ENCODE results near the gene MUC4.

The MUC4 gene

DNA sequence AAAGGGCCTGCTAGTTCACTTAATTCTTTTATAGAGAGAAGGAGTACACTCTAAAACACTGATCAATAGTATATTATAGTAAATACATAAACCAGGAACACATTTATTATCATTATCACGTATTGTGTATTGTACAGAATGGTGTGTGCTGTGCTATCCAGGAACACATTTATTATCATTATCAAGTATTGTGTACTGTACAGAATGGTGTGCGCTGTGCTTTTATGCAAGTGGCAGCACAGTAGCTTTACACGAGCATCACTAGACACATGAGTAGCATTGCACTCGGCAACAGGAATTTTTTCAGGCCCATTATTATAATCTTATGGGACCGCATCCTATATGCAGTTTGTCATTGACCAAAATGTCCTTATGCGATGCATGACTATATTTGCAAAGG lies 111.9 kb downstream of the MUC4 start:
- no peak for DNase-seq (ENCODE audit: low read depth in 2 of 2)

DNA sequence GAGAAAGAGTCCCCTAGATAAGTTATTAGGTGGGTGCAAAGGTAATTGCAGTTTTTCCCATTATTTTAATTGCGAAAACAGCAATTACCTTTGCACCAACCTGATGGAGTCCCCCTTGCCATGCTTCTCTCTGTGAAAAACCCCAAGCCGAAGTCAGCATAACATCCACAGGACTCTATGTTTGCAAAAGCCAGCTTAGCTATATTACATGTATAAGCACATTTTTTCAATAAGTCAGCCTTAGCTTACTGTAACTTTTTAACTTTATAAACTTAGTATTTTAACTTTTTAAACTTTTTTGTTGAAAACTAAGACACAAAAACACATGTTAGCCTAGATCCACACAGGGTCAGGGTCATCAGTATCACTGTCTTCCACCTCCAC lies 112.3 kb downstream of the MUC4 start:
- DNase-seq (ENCODE audit: low read depth in 2 of 2) = no peak

DNA sequence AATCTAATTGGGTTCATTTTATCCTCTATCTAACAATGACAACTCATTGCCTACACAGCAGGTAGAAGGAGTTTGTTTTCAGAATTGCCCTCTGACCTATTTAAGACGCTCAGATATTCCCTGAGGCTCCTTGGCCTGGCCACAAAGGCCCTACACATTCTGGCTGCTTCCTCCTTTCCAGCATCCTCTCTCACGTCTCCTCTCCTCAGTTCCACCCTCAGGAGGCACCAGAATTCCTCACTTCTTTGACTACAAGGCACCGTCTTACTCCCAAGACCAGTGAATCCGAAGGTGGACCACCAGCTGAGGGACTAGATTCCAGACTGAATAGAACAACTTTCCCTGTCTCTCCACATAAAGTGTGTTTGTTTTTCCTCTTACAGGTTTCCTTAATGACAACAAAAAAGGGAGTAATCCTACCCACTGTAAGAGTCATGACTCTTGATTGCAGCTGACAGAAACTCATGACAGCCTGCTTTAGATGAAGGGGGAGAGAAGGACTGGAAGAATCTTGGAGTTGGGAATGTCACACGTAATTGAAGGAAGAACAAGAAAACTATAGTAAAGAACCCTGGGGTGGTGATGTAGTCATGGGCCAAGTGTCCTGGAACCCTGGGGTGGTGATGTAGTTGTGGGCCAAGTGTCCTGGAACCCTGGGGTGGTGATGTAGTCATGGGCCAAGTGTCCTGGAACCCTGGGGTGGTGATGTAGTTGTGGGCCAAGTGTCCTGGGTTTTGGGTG lies 112.9 kb downstream of the MUC4 start:
- no peak for DNase-seq (ENCODE audit: low read depth in 2 of 2)

DNA sequence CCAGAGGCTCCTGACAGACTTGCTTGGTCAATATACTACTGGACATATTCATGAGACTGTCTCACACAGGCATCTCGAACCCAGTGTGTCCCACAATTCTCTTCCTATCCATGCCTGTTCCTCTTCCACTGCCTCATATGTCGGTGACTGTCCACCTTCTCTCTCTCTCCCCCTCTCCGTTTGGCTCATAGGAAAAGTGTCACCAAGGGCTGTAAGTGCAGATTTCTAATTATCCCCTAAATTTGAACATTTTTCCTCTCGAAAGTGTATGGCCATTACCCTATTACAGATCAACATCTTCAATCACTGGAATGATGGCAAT lies 113.4 kb downstream of the MUC4 start:
- DNase-seq (ENCODE audit: low read depth in 2 of 2) = no peak

DNA sequence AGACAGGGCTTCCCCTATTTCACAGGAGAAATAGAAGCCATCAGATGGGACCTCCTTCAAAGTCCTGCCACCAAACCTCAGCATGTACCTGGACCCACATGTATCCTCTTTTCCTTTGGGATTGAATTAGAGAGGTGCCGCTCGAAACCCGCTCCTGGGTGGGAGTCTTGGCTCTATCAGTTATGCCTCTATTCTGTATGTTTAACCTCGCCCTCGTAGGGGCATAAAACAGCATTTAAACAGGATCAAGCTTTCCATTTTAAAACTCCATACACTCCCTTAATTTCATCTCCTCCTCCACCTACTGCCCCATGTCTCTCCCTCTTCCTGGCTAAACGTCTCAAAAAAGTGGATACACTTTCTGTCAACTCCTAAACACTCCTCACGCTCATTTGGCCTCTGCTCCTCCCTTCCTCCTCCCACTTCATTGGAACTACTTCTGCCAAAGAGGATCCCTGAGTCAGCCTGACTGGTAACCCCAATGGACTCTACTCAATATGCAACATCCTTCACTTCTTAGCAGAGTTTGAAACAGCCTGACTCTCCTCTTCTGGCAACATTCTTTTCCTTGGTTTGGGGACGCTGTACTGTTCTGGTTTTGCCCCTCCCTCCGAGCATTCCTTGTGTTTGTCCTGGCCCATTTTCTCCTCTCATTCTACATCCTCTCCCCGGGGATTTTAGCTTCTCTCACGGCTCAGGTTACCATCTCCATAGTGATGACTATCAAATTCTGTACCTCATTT lies 114.0 kb downstream of the MUC4 start:
- DNase-seq (ENCODE audit: low read depth in 2 of 2) = no peak
